Heart right ventricle (tissue), 16 donors: Measurements from ENCODE around the gene CHRNB4. TPM values are rescaled to one million over a fixed set of nuclear protein-coding genes. Genes with fewer than 3 reads are reported as not detected.

Experiments used
- ATAC-seq, 8 donors: fragments of 200-7000 bp; cut with Tn5 transposase; one replicate each; pipeline ENCODE4 v1.9.1; 2020; ENCODE audit warnings: mild to moderate bottlenecking in 8 of 8, moderate library complexity in 8 of 8, moderate number of reproducible peaks in 1 of 8
- DNase-seq, 2 donors: peaks; one replicate each; pipeline ENCODE4 v3.0.0-alpha.2; 2020
- H3K27ac ChIP-seq, 10 donors: fragments of 200-600 bp; sonication (generic) in 2 of 10; one replicate each; pipeline versions ENCODE4 v1.5.0 to v1.8.0; 2020 to 2022; ENCODE audit warnings: mild to moderate bottlenecking in 3 of 10
- H3K27me3 ChIP-seq, 7 donors: fragments of 200-600 bp; one replicate each; pipeline ENCODE4 v1.8.0; 2021 to 2022; ENCODE audit warnings: mild to moderate bottlenecking in 2 of 7
- H3K36me3 ChIP-seq, 9 donors: fragments of 200-600 bp; sonication (generic) in 1 of 9; one replicate each; pipeline versions ENCODE4 v1.5.0 to v1.8.0; 2020 to 2022; ENCODE audit warnings: mild to moderate bottlenecking in 2 of 9
- H3K4me1 ChIP-seq, 9 donors: fragments of 200-600 bp; sonication (generic) in 1 of 9; one replicate each; pipeline versions ENCODE4 v1.5.0 to v1.8.0; 2020 to 2022; ENCODE audit warnings: mild to moderate bottlenecking in 4 of 9
- H3K4me3 ChIP-seq, 10 donors: fragments of 200-600 bp; sonication (generic) in 2 of 10; one replicate each; pipeline versions ENCODE4 v1.5.0 to v1.8.0; 2020 to 2022; ENCODE audit warnings: mild to moderate bottlenecking in 7 of 10, moderate library complexity in 2 of 10
- H3K9me3 ChIP-seq, 11 donors: fragments of 200-600 bp in 10 of 11; sonication (generic) in 2 of 11; one replicate each; pipeline versions ENCODE4 v1.5.0 to v1.8.0; 2013 to 2022; ENCODE audit warnings: mild to moderate bottlenecking in 2 of 11, control low read depth in 1 of 11, moderate library complexity in 1 of 11
- CTCF ChIP-seq, 9 donors: fragments of 200-600 bp; sonication (generic) in 2 of 9; IDR thresholded peaks; one replicate each; pipeline versions ENCODE4 v1.5.0 to v1.8.0; 2021 to 2022; ENCODE audit warnings: antibody characterized with exemption in 9 of 9, mild to moderate bottlenecking in 5 of 9, moderate library complexity in 1 of 9
- WGBS, 2 donors: extraction: QIAGEN DNeasy Blood & Tissue Kit; methylation state at CpG; one replicate each; pipeline ENCODE4 v1.1.7; 2013; ENCODE audit warnings: inconsistent platforms in 1 of 2; 5-methylcytosine and 5-hydroxymethylcytosine counted together
- intact Hi-C, 10 donors: fragments of 100-400 bp; cut with DNase I; formaldehyde crosslinking; loops; one replicate each; pipeline versions ENCODE4 v1.11.1 to v1.14.2; 2022
- polyA plus RNA-seq, 2 donors: library from polyadenylated mRNA; stranded (reverse); fragments of 200-250 nt; gene quantifications; one replicate each; pipeline ENCODE4 v1.2.3, GENCODE V29; 2013
- total RNA-seq, 10 donors: library from RNA; stranded (reverse); fragmentation: NEBNext Ultra II Directional in 3 of 10; extraction: Animal tissue kit (Norgen Biotek cat#: 25700) in 3 of 10; gene quantifications; one replicate each; pipeline versions ENCODE4 v1.2.1 to v1.2.4, GENCODE V29; 2021 to 2023
- donor health status: Arrhythmogenic right ventricular cardiomyopathy.
- donor health status: ischemic (EF 13 %, LVEDD 7.1; RV severe dilation, severe dysfunction).
- donor health status: healthy with polysubstance abuse.
- donor health status: DM: no; HTN: yes; CAD: no.
- donor health status: DM: no; HTN: no; CAD: no.
- donor health status: ischemic (EF 25% LVEDD 6.9; RV normal size, moderate dysfunction).
- donor health status: ischemic (EF 25% LVEDD 5.7; RV mildly dilated, moderate dysfunction).
- donor health status: healthy.
- donor health status: DM: yes; HTN: yes; CAD: no.
- donor health status: Ischemic cardiomyopathy.
- donor health status: ischemic (EF 35%, LVEDD 5.7; RV mildly dilated, moderate dysfunction).
- donor health status: nonischemic (EF 11% LVEDD 7.7; RV severe dilation, severe dysfunction).
- donor health status: DM: yes; HTN: yes; CAD: no.
- donor health status: PGD.
- donor health status: ischemic (EF 29% LVEDD 5.4; RV normal size, mild dysfunction).
- donor health status: nonischemic (EF 23%, LVEDD 6.1; RV moderate dilation, normal function).

Gene CHRNB4
- total and polyA plus RNA-seq, 12 donors = 0.01 to 0.13 (median 0.11) TPM; not detected in 9

DNA sequence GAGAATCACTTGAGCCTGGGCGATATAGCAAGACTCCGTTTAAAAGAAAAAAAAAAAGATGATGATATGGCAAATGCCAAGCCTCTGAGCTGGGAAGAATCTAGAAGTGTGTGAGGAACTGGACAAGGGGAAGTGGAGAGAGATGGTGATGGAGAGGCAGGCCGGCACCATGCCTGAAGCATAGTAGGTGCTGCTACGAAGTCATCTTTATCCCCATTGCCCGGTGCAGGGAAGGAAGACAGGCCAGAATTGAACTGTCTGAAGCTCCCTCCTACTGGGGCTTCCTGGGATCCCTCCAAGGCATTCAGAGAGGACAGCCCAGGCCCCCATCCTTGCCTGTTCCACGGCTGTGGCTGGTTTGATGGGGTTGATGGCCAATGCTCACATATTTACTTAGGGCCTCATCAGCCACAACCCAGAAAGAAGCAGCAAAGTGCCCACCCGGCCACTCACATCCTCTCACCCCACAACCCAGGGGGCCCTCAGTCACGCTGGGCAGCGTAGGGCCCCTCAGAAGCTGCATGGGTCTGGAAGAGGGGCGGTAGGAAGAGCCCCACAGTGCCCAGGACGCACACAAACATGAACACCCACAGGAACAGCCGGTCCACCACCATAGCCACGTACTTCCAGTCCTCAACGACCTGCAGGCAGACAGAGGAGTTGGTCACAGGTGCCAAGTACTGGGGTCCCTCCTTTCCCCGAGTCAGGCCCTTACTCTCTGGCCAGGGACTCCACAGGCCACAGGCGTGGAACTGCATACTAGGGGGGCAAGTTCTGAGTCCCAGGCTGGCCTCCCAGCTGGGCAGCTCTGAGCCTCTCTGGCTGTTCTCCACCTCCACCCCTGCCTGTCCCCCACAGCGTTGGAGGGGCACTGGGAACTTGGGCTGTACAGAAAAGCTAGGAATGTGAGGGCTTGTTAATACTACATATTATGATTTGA lies 16.1 kb downstream of the CHRNB4 start:
- ATAC-seq (no peak), DNase-seq (no peak)
- Histone ChIP-seq H3K4me3 (no peak overlapping the region), H3K9me3 (no peaks in the 10 kb centered on the region), H3K27me3 (peaks cover 14 to 78% (median 67%) of the 10 kb centered on the region in 7 donors), H3K27ac (no peak overlapping the region), H3K36me3 (no peaks in the 10 kb centered on the region), H3K4me1 (peaks cover 0 to 14% (median 12%) of the 10 kb centered on the region in 9 donors)
- intact Hi-C loops = loop anchor here in 1 of 10 donors (5.0 kb wide), 1 partner anchor 87 kb away; no protein-coding TSS in a partner anchor
- TF ChIP-seq CTCF (IDR thresholded peaks at IDR 0.05) = no peak
- WGBS, 2 donors = 87 to 89% methylated on average over 17 of the region's 17 CpGs

DNA sequence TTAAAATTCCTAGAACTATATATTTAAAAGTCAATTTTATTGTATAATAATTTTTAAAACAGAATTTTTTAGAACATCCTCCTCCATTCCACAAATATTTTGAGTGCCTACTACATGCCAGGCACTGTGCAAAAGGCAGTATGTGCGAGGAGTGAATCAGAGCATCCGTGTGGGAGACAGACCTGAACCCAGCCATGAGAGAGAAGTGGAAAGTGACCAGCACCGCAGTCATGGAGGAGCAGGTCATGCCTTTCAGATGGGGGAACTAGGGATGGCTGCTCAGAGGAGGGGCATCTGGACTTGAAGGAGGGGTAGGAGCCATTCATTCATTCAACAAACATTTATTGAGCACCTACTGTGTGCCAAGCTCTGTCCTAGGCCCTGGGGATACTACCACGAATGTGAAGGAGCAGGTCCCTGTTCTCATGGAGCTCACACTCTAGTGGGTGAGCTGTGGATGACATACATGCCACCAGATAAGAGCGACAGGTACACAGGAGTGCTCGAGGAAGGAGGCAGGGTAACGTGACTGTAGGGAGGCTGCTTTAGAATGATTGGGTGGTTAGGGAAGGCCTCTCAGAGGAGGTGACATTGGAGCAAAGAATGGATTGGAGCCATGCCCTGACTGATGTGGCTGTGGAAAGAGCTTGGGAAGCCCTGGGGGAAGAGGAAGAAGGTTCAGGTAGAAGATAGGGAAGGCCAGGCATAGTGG lies 17.1 kb downstream of the CHRNB4 start:
- no peak overlapping the region for H3K27ac ChIP-seq
- intact Hi-C loops = no loop called here
- H3K4me1 ChIP-seq = peaks cover 3 to 20% (median 18%) of the 10 kb centered on the region in 9 donors
- ATAC-seq (no peak), DNase-seq (no peak)
- H3K27me3 ChIP-seq = peaks cover 14 to 83% (median 75%) of the 10 kb centered on the region in 7 donors
- TF ChIP-seq CTCF (IDR thresholded peaks at IDR 0.05) = no peak
- no peak overlapping the region for H3K4me3 ChIP-seq
- no peaks in the 10 kb centered on the region for H3K36me3 ChIP-seq
- WGBS, 2 donors = 85 to 90% methylated on average over 7 of the region's 7 CpGs
- H3K9me3 ChIP-seq = no peaks in the 10 kb centered on the region

- no peaks in the 10 kb centered on the region for H3K9me3 ChIP-seq
- ATAC-seq (no peak), DNase-seq (no peak)
- peaks cover 3 to 25% (median 18%) of the 10 kb centered on the region in 9 donors for H3K4me1 ChIP-seq
- H3K4me3 ChIP-seq = no peak overlapping the region
- intact Hi-C loops = no loop called here
- no peak overlapping the region for H3K27ac ChIP-seq
- no peaks in the 10 kb centered on the region for H3K36me3 ChIP-seq
- H3K27me3 ChIP-seq = peaks cover 14 to 69% (median 60%) of the 10 kb centered on the region in 7 donors
- no peak for TF ChIP-seq CTCF (IDR thresholded peaks at IDR 0.05)
- WGBS, 2 donors = 71 to 81% methylated on average over 10 of the region's 10 CpGs
Observed at GRCh38 chr15:78621810-78622402, 19.1 kb downstream of the CHRNB4 start.
